ENCODE measurements around the gene AHCYL2.
A peak's percentile ranks its signal among the peaks of the same experiment; 100 is the strongest.
"Not testable (repeated sequence)": the region's sequence is repeated elsewhere in the genome, so short reads cannot be mapped to it uniquely, and the experiment has no call there.

AHCYL2 gene

DNA sequence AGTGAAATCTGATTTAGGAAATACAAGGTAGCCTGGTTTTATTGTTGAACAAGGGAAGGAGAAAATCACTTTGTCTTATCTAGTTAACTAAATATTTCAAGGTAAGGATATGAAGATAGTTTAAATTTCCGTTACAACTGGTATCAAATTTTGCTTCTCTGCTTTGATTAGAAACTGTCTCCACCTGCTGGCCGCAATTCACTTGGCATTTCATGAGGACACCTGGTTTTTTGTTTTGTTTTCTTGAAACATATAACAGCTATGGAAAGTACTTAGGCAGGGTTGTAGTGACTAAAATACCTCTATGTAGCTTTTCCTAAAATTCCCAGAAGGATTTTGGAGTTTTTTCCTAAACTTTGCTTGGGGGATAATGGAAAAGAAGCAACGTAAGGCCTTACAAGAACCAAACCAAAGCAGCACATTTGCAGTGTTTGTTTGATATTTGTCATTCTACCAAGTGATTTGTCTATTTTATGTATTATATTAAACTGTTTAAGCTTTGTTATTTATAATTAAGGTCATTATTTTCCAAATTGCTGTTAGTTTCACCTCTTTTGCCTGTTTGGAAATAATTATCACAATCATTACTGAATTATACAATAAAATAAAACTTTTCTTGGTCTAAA is 73.6 kb downstream of the AHCYL2 start:
- peak; percentile 59 for DNase-seq

DNA sequence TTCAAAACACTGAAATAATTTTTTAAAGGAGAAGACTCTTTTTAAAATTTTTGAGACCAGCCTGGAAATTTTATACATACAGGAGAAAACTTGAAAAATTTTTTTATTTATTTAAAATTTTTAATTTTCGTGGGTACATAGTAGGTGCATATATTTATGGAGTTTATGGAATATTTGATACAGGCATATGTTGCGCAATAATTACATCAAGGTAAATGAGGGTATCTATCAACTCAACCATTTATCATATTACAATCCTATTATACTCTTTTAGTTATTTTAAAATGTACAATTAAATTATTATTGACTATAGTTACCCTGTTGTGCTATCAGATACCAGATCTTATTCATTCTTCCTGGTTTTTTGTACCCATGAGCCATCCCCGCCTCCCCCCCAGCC is 75.1 kb downstream of the AHCYL2 start:
- DNase-seq, result no peak

DNA sequence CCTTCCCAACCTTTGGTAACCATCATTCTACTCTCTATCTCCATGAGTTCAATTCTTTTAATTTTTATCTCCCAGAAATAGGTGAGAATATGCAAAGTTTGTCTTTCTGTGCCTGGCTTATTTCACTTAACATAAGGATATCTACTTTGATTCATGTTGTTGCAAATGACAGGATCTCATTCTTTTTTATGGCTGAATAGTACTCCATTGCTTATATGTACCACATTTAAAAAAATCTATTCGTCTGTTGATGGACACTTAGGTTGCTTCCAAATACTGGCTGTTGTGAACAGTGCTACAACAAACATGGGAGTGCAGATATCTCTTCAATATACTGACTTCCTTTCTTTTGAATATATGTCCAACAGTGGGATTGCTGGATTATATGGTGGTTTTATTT is 75.5 kb downstream of the AHCYL2 start:
- not testable (repeated sequence) for DNase-seq

DNA sequence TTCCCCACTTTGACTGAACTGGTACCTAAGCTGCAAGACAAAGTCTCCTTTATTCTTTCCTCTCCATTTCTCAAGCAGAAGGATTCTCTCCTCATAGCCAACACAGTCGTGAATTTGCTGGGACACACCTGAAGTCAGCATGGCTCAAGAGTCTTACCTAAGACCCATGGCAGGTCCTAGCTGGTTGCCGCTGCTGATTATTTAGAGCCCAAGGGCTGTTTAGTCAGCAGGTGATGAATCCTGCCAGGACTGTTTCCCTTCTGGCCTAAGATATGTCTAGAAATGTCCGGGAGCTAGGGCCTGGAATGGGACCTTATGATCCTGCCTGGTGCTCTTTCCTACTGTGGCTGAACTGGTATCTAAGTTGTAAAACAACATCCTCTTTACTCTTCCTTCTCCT is 82.8 kb downstream of the AHCYL2 start:
- DNase-seq, result no peak

DNA sequence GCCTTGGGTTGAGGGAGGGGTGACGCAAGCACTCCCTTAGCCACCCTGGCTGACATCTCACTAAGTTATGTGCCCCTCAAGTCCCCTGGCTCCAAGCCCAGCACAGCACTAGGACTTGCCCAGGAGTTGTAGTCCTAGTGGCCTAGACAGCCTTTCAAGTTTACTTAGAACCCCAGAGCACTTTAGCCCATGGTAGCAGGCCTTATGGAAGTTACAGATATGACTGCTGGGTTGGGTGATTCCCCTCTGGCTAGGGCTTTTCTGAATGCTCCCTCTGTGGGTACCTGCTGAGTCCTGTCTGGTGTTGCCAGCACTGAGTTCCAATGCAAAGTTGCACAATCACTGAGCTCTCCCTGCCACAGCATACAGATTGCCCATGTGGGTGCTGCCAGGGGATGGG is 83.2 kb downstream of the AHCYL2 start:
- DNase-seq, result no peak

DNA sequence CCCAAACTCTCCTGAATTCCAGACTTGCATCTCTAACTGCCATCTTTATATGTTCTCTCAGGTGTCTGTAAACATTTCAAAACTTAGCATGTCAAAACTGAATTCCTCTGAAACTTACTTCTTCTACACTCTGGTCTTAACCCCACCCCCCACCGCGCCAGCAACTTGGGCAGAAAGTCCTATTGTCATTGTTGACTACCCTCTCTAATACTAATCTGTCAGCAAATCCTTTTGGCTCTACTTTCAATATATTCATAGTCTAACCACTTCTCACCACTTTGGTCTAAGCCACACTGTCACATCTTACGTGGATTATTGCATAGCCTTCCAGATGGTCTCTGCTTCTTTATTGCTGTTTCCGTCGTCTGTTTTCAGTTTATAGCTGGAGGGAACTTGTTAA is 86.6 kb downstream of the AHCYL2 start:
- DNase-seq, result no peak

DNA sequence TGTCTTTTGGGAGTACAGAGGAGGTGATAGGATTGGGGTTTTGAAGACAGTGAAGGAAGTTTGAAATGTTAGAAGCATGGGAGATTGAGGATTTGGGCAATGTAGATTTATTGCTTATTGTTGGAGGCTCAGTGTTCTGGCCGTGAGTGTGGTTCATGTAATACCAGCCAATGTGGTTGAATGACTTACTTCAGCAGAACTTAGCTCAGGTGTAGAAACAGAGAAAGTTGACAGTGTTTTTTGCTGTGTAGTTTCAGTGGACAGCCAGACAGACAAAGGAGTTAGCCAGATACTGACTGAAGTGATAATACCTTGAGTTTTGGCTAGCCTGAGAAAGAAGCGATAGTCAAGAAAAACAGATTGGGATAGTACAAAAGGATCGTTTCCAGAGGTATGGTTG is 88.5 kb downstream of the AHCYL2 start:
- no peak for DNase-seq

DNA sequence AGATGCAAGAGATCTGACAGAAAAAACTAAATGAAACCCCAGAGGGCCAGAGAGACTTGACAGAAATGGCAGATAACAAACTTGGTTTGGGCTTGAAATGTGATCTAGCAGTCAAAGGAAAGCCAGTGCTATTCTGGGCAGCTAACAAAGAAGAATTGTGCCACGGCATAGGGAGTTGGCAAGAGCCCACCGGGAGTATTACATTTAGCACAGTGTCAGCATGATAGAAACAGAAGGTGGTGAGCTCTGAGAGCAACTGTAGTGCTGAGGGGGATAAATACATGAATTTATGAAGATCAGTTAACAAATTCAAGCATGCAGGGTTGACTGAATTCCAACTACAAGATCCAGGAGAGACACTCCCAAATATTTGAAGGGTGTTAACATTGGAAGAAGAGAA is 91.1 kb downstream of the AHCYL2 start:
- DNase-seq, result no peak

DNA sequence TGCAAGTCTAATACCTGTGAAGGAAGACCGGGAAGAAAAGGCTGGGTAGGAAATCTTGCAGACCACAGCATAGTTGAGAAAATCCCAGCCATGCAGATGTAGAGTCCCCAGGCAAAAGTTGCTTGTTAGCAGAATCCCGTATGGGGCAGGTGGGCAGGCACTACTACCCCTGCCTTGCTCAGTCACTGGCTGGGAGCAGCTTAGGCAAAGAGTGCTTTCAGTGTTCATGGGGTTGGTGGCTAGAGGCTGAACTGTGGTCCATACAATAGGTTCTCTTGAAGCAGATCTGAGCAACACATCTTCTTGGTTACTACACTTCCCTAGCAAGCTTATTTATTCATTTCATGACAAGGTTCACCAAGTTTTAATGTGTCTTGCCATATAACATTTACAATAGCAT is 92.6 kb downstream of the AHCYL2 start:
- no peak for DNase-seq

DNA sequence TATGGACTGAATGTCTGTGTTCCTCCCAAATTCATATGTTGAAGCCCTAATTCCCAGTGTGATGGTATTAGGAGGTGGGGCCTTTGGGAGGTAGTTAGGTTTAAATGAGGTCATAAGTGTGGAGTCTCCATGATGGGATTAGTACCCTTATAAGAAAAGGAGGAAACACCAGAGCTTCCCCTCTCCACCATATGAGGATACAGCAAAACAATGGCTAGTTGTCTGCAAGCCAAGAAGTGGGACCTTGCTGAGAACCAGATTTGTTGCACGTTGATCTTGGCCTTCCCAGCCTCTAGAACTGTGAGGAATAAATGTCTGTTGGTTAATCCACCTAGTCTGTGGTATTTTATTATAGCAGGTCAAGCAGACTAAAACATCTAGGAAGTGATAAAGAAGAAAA is 102.2 kb downstream of the AHCYL2 start:
- DNase-seq, result no peak

DNA sequence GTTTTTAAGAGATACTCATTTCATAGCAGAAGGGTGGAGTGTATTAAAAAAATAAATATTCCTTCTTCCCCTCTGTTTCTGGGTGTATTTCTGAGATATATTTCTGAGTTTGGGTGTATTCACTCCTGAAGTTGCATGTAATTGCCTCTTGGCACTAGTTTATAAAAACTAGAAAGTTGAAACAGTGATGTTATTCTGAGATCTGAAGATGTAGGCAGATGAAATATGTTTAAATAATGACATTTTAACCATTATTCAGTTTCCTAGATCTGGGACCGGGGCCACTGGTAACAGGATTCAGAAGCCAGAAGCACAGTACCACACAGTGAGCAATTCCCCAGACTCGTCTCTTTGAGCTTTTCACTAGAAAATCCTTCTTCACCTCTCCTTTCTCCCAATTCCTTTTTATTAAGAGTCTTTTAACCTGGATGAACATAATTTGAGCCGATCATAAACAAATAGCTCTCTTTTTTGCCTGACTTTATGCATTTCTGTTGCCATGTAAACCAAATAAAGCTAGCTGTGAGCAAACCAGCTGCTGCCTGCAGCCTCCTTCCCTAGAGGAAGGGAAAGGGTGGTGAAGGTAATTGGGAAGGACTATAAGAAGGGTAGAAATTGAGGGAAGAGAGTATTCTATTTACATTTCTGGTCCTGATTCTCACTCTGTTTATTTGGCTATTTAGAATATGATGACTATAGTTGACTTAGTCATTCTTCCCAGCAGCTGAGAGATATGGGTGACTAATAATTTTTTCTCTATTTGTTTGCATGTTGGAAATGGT is 107.6 kb downstream of the AHCYL2 start:
- no peak for DNase-seq

DNA sequence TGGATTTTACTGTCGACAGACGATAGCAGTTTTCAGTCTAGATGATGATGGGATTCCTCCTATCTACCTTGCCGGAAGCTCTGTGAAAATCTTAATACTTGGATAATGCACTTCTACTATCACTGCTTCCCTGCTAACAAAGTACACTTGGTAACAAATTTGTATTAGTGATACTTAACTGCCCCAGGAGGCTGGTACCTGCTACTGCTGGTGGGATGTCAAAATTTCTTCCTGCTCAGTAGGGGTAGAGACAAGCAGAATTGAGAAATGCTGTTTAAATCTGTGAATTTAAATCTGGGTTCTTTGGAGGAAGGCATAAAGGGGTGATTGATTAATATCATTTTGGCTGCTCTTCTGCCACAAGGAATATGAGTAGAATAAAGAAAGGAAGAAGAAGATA is 109.6 kb downstream of the AHCYL2 start:
- no peak for DNase-seq

DNA sequence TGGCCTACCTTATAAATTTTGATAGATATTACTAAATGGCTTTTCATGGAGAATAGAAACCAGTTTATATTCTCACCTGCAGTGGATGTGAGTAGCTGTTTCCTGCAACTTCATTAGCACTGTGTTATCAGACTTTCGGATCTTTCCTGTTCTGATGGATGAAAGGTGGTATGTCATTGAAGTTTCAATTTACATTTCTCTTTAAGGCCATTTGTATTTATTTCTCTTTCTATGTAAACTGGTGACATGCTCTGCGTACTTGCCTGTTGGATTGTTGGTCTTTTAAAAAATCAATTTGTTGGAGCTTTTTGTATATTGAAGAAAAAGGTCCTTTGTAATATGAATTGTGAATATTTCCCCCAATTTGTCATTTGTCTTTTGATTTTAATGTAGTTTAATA is 113.6 kb downstream of the AHCYL2 start:
- no peak for DNase-seq

DNA sequence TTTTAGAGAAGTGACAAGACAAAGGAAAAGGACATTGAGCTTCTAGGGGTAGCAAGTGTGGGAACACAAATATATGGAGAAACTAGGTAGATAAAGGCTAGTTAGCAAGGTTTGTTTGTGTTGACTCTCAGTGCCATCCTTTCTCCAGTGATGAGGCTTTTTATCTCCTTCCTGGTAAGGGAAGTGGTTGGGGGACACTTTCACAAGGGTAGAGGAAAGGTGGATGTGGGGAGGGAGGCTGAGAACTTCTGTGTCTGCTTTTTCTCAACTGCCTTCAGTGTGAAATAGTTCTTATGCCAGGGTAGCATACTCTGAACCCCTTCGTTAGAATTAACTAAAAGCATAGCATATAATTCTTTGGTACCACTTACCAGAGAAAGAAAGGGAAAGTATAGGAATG is 116.4 kb downstream of the AHCYL2 start:
- no peak for DNase-seq

DNA sequence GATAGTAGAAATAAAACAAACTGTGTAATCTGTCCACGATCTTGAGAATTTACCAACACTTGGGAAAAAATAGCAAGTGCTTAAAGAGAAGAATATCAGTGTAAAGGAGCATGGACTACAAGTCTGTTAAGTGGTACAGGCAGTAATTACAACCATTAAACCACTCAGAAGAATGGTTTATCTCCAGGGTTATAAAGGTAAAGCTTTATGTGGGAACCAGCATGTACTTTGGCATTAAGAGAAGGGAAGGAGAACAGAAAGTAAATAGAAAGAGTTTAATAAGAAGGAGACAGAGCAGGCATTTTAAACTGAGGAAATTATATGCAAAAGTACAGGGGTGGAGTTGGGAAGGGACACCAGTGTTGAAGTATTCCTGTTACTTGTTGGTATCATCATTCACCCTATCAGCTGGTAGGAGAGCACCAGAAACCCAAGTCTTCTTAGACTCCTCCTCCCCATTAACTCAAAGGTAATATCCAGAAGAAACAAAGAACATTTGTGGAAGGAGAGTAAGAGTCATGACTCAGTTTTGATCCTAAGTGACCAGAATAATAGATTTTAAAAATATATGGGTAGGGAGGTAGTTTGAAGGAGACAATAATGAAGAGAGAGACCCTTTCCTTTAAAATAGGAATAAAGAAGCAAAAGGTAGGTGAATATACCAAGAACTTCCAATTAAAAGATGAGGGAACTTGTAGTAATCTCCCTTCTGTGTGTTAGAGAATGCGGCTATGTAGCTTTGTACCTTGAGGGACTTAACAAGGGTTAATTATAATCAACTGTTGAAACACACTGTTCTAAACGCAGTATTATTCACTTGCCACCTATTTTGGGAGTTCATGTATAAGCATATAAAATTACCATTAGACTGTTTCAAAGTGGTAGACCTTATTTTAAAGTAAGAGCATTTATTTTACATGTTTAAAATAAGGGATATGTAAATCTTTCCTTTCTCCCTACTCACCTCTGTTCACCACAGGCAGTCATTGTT is 117.3 kb downstream of the AHCYL2 start:
- DNase-seq, result no peak

DNA sequence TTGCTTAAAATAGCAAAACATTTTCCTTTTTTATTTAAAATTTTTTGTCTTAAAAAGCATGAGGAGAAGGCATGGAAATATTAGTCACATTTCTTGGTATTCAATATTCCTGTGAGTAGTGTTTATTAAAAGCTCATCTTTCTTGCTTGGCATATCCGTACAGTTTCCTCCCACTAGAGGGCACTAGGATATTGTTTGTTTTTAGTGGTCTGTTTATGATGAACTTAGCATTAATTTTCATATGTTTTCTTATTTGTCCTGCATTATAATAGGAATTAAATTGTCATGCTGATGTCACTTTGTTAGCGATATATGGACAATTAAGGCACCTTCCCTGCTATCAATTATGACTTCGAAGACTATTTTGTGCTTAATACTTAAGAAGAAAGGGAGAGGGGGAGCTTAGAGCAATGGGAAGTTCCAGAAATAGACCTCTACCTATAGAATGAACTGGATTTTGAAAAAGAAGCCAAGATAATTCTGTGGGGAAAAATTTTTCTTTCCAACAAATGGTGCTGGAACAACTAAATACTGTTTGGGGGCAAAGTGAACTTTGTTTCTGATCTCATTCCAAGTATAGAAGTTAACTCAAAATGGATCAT is 118.4 kb downstream of the AHCYL2 start:
- no peak for DNase-seq

DNA sequence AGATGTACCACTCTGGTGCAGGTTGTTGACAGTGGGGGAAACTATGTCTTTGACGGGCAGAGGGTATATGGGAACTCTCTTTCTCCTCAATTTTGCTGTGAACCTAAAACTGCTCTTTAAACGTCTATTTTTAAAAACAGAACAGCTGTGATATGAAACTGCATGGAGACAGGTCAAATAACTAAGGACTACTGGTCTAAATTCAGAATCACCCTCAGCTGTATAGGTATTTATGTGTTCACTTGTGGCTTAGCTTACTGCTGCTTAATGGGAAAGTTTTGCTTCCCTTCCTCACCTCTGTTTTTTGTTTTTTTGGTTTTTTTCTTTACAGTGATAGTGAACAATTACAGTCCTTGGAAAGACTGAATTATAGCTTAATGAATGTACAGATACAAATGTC is 122.5 kb downstream of the AHCYL2 start:
- no peak for DNase-seq

DNA sequence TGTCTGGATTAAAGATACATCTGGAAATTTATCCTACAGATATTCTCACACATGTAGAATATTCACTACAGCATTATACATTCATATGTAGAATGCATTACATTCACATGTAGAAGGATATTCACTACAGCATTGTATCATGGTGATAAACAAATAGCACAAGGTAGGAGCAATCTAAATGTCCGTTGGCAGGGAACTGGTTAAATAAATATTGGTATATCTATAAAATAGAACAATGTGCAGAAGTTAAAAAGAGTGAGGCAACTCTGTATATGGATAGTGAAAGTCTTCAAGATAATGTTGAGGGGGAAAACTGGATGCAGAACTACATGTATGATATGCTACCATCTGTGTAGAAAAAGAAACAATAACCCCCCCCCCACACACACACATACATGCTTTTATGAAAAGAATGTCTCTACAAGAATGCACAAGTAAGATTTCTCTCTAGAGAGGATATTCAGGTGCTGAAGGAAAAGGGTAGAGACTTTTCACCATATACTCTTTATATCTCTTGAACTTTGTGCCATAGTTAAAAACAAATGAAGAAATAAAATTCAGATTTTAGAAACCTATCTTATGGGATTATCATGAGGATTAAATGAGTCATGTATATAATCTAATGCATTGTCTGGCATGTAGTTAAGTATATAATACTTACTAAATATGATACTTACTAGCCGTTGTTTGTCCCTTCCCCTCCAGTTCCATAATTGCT is 123.4 kb downstream of the AHCYL2 start:
- no peak for DNase-seq

DNA sequence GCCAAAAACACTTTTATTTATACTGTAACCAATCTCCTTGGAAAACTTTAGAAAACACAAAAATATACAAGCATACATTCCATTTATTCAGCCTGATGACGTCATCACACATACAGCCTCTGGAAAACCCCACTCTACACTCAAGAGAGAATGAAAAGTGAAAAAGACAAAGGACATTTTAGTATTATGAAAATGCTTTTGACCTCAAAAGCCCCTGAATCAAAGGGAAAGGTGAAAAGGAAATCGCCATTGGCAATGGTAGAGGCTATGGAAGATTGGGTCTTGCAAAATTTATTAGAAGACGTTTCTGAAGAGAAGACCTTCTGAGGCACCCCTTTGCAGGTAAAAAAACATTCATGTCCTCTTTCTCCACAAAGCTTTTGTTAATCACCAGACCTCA is 126.5 kb downstream of the AHCYL2 start:
- DNase-seq, result no peak

DNA sequence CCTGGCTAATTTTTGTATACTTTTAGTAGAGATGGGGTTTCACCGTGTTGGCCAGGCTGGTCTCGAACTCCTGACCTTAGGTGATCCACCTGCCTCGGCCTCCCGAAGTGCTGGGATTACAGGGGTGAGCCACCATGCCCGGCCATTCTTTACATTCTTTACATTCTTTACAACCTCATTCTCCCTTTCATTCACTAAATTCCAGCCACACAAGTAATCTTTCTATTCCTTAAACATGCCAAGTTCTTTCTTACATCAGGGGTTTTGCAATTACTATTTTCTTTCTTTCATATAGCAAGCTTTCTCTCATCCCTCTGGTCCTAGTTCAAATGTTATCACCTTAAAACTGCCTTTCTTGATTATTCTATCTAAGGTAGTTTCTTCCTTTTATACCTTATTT is 128.3 kb downstream of the AHCYL2 start:
- not testable (repeated sequence) for DNase-seq

DNA sequence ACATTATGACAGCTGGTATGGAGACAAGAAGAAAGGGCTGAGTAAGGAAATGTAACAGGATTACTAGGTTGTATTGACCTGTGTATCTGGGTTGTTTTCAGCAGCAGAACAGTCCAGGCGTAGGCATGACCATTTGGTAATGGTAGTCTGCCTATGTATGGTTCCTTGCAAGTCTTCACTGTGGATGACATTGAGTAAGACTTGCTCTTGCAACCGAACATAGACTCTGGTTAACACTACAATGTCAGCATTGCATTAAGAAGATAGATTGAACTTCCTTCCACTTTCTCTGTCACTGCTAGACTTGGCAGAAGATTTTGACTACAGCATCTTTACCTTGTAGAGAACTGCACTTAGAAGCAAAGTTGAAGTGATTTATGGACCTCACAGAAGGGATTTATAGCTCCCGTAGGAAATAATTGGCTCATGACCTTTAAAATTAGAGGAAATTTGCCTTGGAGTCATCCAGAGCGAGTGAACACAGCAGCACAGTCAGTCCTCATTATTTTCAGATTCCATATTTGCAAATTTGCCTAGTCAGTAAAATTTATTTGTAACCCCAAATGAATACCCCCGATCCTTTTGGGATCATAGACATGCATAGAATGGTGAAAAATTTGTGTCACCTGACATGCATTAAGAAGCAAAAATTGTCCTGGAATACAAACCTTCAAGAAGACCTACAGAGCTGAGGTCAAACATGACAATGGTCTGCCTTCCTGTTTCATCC is 129.8 kb downstream of the AHCYL2 start:
- DNase-seq, result no peak

DNA sequence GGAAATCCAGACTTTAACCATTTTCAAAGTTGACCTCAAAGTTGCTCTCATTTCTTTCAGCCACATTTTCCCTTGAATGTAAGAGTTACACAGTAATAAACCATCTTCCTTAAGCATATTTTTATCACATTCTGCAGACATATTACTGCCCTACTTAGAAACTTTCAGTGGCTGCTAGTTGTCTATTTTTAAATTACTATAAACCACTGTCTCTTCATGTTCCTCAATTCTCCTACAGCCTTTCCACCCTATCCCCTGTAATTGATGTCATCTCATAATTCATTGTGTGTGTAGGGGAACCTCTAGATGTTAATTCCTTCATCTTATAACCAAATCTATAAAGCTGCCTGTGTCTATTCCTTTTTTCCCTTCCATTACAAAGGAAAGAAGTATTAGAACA is 131.3 kb downstream of the AHCYL2 start:
- no peak for DNase-seq
